Activated T-helper 1 cell treated with Interleukin-2 at 50 U/mL for 16 hours (primary cell): Measurements from ENCODE around the gene POF1B.
"Not testable (repeated sequence)": the region's sequence is repeated elsewhere in the genome, so short reads cannot be mapped to it uniquely, and the experiment has no call there.

ENCODE experiments used
- DNase-seq: peaks from one replicate; pipeline ENCODE4 v3.0.0-alpha.2; 2020; ENCODE audit warnings: low read depth

POF1B gene

GRCh38 chrX:85379174-85379907 is at the start of gene POF1B:
Gene POF1B (minus strand): TSS chrX:85379665. CDS start chrX:85379454, 211 bp downstream.
- no peak for DNase-seq

- no peak for DNase-seq
Observed at GRCh38 chrX:85429066-85429465, 49.6 kb upstream of the POF1B start.

- DNase-seq = no peak
Observed at GRCh38 chrX:85419293-85419692, 39.8 kb upstream of the POF1B start.

GRCh38 chrX:85391878-85392238 is 12.4 kb upstream of the POF1B start:
- no peak for DNase-seq

- no peak for DNase-seq
Observed at GRCh38 chrX:85391185-85391877, 11.9 kb upstream of the POF1B start.

GRCh38 chrX:85381602-85382001 is 2.1 kb upstream of the POF1B start:
- DNase-seq = no peak

GRCh38 chrX:85378461-85378860 is 1.0 kb downstream of the POF1B start:
- DNase-seq = no peak

- no peak for DNase-seq
Observed at GRCh38 chrX:85375333-85375738, 4.1 kb downstream of the POF1B start.

- DNase-seq = no peak
Observed at GRCh38 chrX:85365370-85365995, 14.0 kb downstream of the POF1B start.

- DNase-seq = no peak
Observed at GRCh38 chrX:85359051-85359450, 20.4 kb downstream of the POF1B start.

GRCh38 chrX:85345523-85345922 is 33.9 kb downstream of the POF1B start:
- no peak for DNase-seq

GRCh38 chrX:85327060-85327333 is 52.5 kb downstream of the POF1B start:
- DNase-seq = no peak

GRCh38 chrX:85326234-85327059 is 53.0 kb downstream of the POF1B start:
- DNase-seq = no peak

- not testable (repeated sequence) for DNase-seq
Observed at GRCh38 chrX:85311348-85311747, 68.1 kb downstream of the POF1B start.

- DNase-seq = no peak
Observed at GRCh38 chrX:85309717-85310116, 69.7 kb downstream of the POF1B start.

- DNase-seq = no peak
Observed at GRCh38 chrX:85303544-85303943, 75.9 kb downstream of the POF1B start.

- no peak for DNase-seq
Observed at GRCh38 chrX:85288992-85289723, 90.3 kb downstream of the POF1B start.

GRCh38 chrX:85285286-85285685 is 94.2 kb downstream of the POF1B start:
- DNase-seq = not testable (repeated sequence)

GRCh38 chrX:85244450-85245211 is 134.8 kb downstream of the POF1B start:
- DNase-seq = no peak

- no peak for DNase-seq
Observed at GRCh38 chrX:85243761-85244449, 135.6 kb downstream of the POF1B start, which contains the start of the genes SATL1 and ZNF711. Gene SATL1 (minus strand): TSS chrX:85243779. CDS start chrX:85108968, 134,811 bp downstream. Gene ZNF711 (plus strand): TSS chrX:85243991. CDS start chrX:85247573, 3,582 bp downstream.
